Natural killer cell (primary cell): ENCODE data around the gene ARIH2. TPM values are rescaled to one million over a fixed set of nuclear protein-coding genes. Genes with fewer than 3 reads are reported as not detected.

Experiments used
- ATAC-seq, 3 donors: fragments of 150-1000 bp in 2 of 3; fragments of 200-7000 bp in 1 of 3; cut with Tn5 transposase; 1 replicate in 1 of 3; 2 replicates in 2 of 3; pipeline ENCODE4 v1.10.0; 2021; ENCODE audit warnings: mild to moderate bottlenecking in 2 of 3, moderate library complexity in 2 of 3
- DNase-seq, 2 donors: peaks; one replicate each; pipeline versions ENCODE4 v3.0.0 to v3.0.0-alpha.2; 2013 to 2021; ENCODE audit warnings: mixed read lengths in 1 of 2
- H3K27ac ChIP-seq: one replicate; pipeline ENCODE4 v1.5.1; 2013; ENCODE audit warnings: mild to moderate bottlenecking, low read length
- H3K27me3 ChIP-seq: one replicate; pipeline ENCODE4 v1.6.1; 2013; ENCODE audit warnings: low read length; ENCODE audit not compliant: control insufficient read depth, insufficient read depth
- H3K36me3 ChIP-seq: one replicate; pipeline ENCODE4 v1.6.1; 2013; ENCODE audit warnings: low read length; ENCODE audit not compliant: control insufficient read depth, insufficient read depth
- H3K4me1 ChIP-seq: one replicate; pipeline ENCODE4 v1.6.1; 2013; ENCODE audit warnings: low read length; ENCODE audit not compliant: control insufficient read depth, insufficient read depth
- H3K4me3 ChIP-seq: one replicate; pipeline ENCODE4 v1.5.1; 2013; ENCODE audit warnings: low read length
- H3K9me3 ChIP-seq: one replicate; pipeline ENCODE4 v1.6.1; 2013; ENCODE audit warnings: low read length; ENCODE audit not compliant: control insufficient read depth, insufficient read depth
- H3K27ac Mint-ChIP-seq, 2 donors: one replicate each; pipeline ENCODE4 v1.8.0; 2022; ENCODE audit warnings: mild to moderate bottlenecking in 2 of 2, mixed read lengths in 2 of 2, moderate library complexity in 1 of 2
- H3K27me3 Mint-ChIP-seq, 2 donors: one replicate each; pipeline ENCODE4 v1.8.0; 2022; ENCODE audit warnings: low read depth in 2 of 2, mixed read lengths in 2 of 2
- H3K36me3 Mint-ChIP-seq: one replicate; pipeline ENCODE4 v1.8.0; 2022; ENCODE audit warnings: mixed read lengths
- H3K4me1 Mint-ChIP-seq, 2 donors: one replicate each; pipeline ENCODE4 v1.8.0; 2022; ENCODE audit warnings: mixed read lengths in 2 of 2
- H3K4me3 Mint-ChIP-seq: one replicate; pipeline ENCODE4 v1.8.0; 2022; ENCODE audit warnings: mild to moderate bottlenecking, moderate library complexity, mixed read lengths
- H3K9me3 Mint-ChIP-seq, 2 donors: one replicate each; pipeline ENCODE4 v1.8.0; 2022; ENCODE audit warnings: mixed read lengths in 2 of 2
- WGBS: methylation state at CpG from one replicate; pipeline ENCODE4 v1.1.7; 2013; ENCODE audit warnings: missing lambda C conversion rate; ENCODE audit not compliant: insufficient coverage; 5-methylcytosine and 5-hydroxymethylcytosine counted together
- intact Hi-C: fragments of 100-400 bp; cut with micrococcal nuclease; formaldehyde crosslinking; loops from one replicate; pipeline ENCODE4 v1.14.2; 2022
- total RNA-seq, 4 donors: library from RNA; stranded (reverse); fragments of 120-200 nt in 1 of 4; gene quantifications; one replicate each; pipeline versions ENCODE4 v1.2.3 to v1.2.4, GENCODE V29; 2013 to 2022
- TF ChIP-seq, protein P1 (sequence below): fragments of 200-600 bp; IDR thresholded peaks from one replicate; pipeline ENCODE4 v1.8.0; 2022; ENCODE audit warnings: antibody characterized with exemption

ARIH2 gene
- total RNA-seq, 3 donors from 2014 or later (not counting 1 experiment from before 2014, with no cell fraction given): 239 to 291 (median 243) TPM

DNA sequence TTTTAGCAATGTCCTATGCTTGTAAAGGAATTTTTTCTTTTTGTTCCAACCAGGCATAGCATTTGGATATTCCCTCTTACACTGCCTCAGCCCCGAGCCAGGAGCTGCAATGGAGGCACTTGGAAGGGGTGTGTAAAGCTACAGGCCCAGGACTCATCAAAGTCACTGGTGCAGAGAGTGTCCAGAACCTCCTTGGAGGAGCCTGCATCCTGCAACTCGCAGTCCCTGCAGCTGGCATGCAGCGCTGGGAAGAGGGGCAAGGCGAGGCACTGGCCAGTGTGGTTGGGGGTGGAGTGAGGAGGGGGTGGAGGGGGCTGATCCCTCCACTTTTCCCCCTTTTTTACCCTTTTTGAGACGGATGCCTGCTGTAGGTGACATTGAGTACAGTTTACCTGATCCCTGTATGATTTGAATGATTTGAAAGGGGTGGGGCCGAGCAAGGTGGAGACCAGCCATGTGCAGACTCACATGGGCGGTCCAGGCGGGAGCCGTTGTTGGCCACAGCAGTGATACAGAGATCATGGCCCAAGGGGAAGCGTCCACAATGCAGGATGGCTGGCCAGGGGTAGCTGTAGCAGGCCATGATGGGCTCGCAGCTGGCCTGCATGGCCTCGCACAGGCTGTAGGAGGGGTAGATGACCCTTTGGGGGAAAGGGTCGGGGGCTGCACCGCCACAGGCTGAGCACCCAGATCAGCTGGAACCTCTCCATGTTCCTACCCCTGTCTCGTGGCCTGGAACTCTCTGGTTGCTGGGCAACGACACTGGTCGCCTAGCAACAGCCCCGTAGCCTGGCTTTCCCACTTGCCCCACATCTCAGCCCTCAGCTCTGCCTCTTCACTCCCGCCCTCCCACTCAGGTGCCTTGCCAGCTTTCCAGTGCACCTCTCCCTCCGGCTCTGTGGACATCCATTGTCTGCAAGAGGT, 79.3 kb downstream of the ARIH2 start:
- no peak overlapping the region for H3K4me3 Mint-ChIP-seq

DNA sequence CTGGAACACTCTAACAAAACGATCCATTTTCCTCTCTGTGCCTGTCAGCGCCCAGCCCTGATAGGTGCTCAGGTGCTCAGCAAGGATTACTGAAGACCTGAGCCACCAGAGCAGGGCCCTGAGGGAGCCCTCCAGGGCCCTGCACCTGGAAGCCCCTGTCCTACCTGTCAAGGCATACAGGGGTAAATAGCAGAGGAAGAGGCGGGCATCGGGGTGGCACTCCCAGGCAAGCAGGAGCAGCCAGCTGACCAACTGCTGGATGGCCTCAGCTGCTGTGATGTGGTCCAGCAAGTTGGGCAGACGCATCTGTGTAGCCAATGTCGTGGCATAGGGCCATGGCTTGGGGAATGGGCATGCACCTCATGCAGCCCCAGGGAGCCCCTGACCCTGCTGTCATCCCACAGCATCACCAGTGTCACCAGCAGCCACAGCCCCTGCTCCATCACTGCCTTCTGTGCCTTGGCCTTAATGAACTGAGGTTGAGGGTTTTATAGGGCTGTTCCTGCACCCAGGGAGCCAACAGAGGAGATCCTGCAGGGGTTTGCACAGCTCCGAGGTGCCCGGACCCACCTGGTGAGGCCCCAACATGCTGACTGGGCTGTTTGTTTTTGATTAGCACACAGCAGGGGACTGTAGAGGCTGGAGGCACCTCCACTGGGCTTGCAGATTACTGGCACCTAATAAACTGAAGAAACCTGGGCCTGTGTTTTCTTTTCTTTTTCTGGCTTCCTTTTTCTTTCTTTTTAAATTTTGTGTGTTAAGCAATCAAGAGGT, 80.6 kb downstream of the ARIH2 start:
- TF ChIP-seq, protein P1, sequence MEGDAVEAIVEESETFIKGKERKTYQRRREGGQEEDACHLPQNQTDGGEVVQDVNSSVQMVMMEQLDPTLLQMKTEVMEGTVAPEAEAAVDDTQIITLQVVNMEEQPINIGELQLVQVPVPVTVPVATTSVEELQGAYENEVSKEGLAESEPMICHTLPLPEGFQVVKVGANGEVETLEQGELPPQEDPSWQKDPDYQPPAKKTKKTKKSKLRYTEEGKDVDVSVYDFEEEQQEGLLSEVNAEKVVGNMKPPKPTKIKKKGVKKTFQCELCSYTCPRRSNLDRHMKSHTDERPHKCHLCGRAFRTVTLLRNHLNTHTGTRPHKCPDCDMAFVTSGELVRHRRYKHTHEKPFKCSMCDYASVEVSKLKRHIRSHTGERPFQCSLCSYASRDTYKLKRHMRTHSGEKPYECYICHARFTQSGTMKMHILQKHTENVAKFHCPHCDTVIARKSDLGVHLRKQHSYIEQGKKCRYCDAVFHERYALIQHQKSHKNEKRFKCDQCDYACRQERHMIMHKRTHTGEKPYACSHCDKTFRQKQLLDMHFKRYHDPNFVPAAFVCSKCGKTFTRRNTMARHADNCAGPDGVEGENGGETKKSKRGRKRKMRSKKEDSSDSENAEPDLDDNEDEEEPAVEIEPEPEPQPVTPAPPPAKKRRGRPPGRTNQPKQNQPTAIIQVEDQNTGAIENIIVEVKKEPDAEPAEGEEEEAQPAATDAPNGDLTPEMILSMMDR: no peak
- Histone ChIP-seq H3K27ac (no peak overlapping the region), H3K4me1 (no peaks in the 10 kb centered on the region), H3K4me3 (no peak overlapping the region), H3K36me3 (no peaks in the 10 kb centered on the region), H3K9me3 (no peaks in the 10 kb centered on the region), H3K27me3 (no peaks in the 10 kb centered on the region)
- intact Hi-C loops: no loop called here
- 95% methylated on average over 8 of the region's 8 CpGs for WGBS
- ATAC-seq: no peak
- Mint-ChIP-seq H3K36me3 (no peaks in the 10 kb centered on the region), H3K27ac (peak overlapping the region in 1 of 2 donors; percentile 6), H3K4me1 (peaks cover 8% of the 10 kb centered on the region in 2 donors), H3K27me3 (no peaks in the 10 kb centered on the region), H3K4me3 (no peak overlapping the region), H3K9me3 (no peaks in the 10 kb centered on the region)
- DNase-seq: no peak

More for the DNA sequence above, 79.3 kb downstream of the ARIH2 start:
- no peaks in the 10 kb centered on the region for H3K36me3 Mint-ChIP-seq
- no peaks in the 10 kb centered on the region for H3K27me3 ChIP-seq
- DNase-seq (no peak), ATAC-seq (no peak)
- 97% methylated on average over 18 of the region's 20 CpGs for WGBS
- TF ChIP-seq, protein P1: no peak
- no peaks in the 10 kb centered on the region for H3K9me3 Mint-ChIP-seq
- H3K27ac Mint-ChIP-seq: no peak overlapping the region
- no peaks in the 10 kb centered on the region for H3K4me1 ChIP-seq
- H3K27ac ChIP-seq: no peak overlapping the region
- peaks cover 8 to 14% of the 10 kb centered on the region in 2 donors for H3K4me1 Mint-ChIP-seq
- intact Hi-C loops: no loop called here
- H3K27me3 Mint-ChIP-seq: no peaks in the 10 kb centered on the region
- H3K36me3 ChIP-seq: no peaks in the 10 kb centered on the region
- H3K4me3 ChIP-seq: no peak overlapping the region
- H3K9me3 ChIP-seq: no peaks in the 10 kb centered on the region

DNA sequence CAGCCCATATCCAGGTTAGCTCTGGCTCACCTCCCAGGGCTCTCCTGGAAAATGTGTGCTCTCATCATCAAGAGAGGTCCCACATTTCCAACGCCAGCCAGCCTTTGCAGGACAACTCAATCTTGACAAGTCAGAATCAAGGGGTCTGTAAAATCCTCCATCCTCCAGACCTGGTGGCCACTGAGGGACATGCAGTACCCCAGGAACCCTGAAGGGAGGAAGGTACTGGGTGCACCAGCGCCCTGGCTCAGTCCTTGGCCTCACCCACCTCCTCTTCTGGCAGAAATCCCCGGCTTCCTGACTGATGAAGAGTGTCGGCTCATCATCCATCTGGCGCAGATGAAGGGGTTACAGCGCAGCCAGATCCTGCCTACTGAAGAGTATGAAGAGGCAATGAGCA, 82.5 kb downstream of the ARIH2 start:
- H3K27ac Mint-ChIP-seq: no peak overlapping the region
- no peak for ATAC-seq
- Histone ChIP-seq H3K27me3 (no peaks in the 10 kb centered on the region), H3K4me3 (no peak overlapping the region), H3K4me1 (peaks cover 4% of the 10 kb centered on the region), H3K27ac (no peak overlapping the region), H3K9me3 (no peaks in the 10 kb centered on the region), H3K36me3 (no peaks in the 10 kb centered on the region)
- H3K27me3 Mint-ChIP-seq: no peaks in the 10 kb centered on the region
- no peak for DNase-seq
- TF ChIP-seq, protein P1: no peak
- H3K4me1 Mint-ChIP-seq: peaks cover 0 to 4% of the 10 kb centered on the region in 2 donors
- intact Hi-C loops: no loop called here
- H3K4me3 Mint-ChIP-seq: no peak overlapping the region
- no peaks in the 10 kb centered on the region for H3K9me3 Mint-ChIP-seq
- no peaks in the 10 kb centered on the region for H3K36me3 Mint-ChIP-seq
- 97% methylated on average over 5 of the region's 6 CpGs for WGBS
